GM12874 (cell line): ENCODE measurements around the gene TRAF7.

Source experiments
- CTCF ChIP-seq: IDR thresholded peaks from 2 replicates; pipeline ENCODE4 v1.5.1; 2011; ENCODE audit warnings: low read depth, mild to moderate bottlenecking, control low read depth, low read length, moderate library complexity; ENCODE audit not compliant: insufficient read depth

TRAF7 gene

GRCh38 chr16:2163211-2163881, 7.8 kb downstream of the TRAF7 start:
- TF ChIP-seq CTCF = no peak

GRCh38 chr16:2165861-2166260, 10.3 kb downstream of the TRAF7 start:
- no peak for TF ChIP-seq CTCF

GRCh38 chr16:2166263-2167067, 10.9 kb downstream of the TRAF7 start:
- no peak for TF ChIP-seq CTCF

GRCh38 chr16:2167068-2167638, 11.6 kb downstream of the TRAF7 start:
- no peak for TF ChIP-seq CTCF

GRCh38 chr16:2170080-2170479, 14.5 kb downstream of the TRAF7 start:
- TF ChIP-seq CTCF = no peak

- no peak for TF ChIP-seq CTCF
Observed at GRCh38 chr16:2170587-2171435, 15.2 kb downstream of the TRAF7 start.
